ENCODE results near the gene DEFB131B. TPM values are rescaled to one million over a fixed set of nuclear protein-coding genes. Genes with fewer than 3 reads are reported as not detected.

The DEFB131B gene
- total RNA-seq, 2 experiments from 2014 or later: not detected

DNA sequence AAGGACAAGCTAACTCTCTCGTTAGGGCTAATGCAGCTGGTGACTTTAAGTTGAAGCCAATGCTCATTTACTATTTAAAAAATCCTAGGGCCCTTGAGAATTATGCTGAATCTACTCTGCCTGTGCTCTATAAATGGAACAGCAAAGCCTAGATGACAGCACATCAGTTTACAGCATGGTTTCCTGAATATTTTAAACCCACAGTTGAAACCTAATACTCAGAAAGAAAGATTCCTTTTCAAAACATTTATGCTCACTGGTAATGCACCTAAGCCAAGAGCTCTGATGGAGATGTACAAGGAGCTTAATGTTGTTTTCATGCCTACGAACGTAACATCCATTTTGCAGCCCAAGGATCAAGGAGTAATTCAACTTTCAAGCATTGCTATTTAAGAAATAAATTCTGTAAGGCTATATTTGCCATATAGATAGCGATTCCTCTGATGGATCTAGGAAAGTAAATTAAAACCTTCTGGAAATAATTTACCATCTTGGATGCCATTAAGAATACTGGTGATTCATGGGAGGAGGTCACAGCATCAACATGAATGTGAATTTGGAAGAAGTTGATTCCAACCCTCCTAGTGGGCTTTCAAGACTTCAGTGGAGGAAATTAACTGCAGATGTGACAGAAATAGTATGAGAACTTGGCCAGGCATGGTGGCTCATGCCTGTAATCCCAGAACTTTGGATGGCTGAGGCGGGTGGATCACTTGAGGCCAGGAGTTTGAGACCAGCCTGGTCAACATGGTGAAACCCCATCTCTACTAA, 35.7 kb downstream of the DEFB131B start:
- TF ChIP-seq CTCF (IDR thresholded peaks at IDR 0.05): no peak
- CTCF ChIA-PET: no interaction called here
- H3K36me3 Mint-ChIP-seq (ENCODE audit: low read depth): peaks cover 90% of the 10 kb centered on the region
- no peaks in the 10 kb centered on the region for H3K9me3 ChIP-seq (ENCODE audit: control insufficient read depth in 1 of 2, insufficient read depth in 1 of 2, low read length in 2 of 2)
- DNase-seq (no peak), ATAC-seq (ENCODE audit: poor library complexity) (no peak)
- no peak overlapping the region for H3K27ac Mint-ChIP-seq
- H3K4me3 ChIP-seq (ENCODE audit: low read length): no peak overlapping the region
- H3K9me3 Mint-ChIP-seq: no peaks in the 10 kb centered on the region
- H3K36me3 ChIP-seq (ENCODE audit: insufficient read depth, low read length): peaks cover 52% of the 10 kb centered on the region
- no peak overlapping the region for H3K27ac ChIP-seq (ENCODE audit: low read depth in 1 of 2, low read length in 2 of 2)
- H3K27me3 ChIP-seq (ENCODE audit: control insufficient read depth in 1 of 2, insufficient read depth in 2 of 2, low read length in 2 of 2): no peaks in the 10 kb centered on the region
- POLR2A ChIA-PET: no interaction called here
- no peaks in the 10 kb centered on the region for H3K4me1 ChIP-seq (ENCODE audit: insufficient read depth, low read length)
- H3K4me3 Mint-ChIP-seq: no peak overlapping the region
- H3K27me3 Mint-ChIP-seq: no peaks in the 10 kb centered on the region
- intact Hi-C loops (cut with DNase I, micrococcal nuclease): no loop called here
- H3K4me1 Mint-ChIP-seq (ENCODE audit: low read depth): no peaks in the 10 kb centered on the region

DNA sequence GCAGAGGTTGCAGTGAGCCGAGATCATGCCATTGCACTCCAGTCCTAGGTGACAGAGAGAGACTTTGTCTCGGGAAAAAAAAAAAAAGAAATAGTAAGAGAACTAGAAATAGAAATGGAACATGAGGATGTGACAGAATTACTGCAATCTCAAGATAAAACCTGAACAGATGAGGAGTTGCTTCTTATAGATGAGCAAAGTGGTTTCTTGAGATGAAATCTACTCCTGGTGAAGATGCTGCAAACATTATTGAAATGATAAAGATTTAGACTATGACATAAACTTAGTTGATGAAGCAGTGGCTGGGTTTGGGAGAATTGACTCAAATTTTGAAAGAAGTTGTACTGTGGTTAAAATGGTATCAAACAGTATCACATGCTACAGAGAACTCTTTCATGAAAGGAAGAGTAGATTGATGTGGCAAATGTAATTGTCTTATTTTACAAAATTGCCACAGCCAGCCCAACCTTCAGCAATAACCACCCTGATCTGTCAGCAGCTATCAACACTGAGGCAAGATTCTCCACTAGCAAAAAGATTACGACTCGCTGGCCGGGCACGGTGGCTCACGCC, 36.5 kb downstream of the DEFB131B start:
- Mint-ChIP-seq H3K36me3 (ENCODE audit: low read depth) (peaks cover 87% of the 10 kb centered on the region), H3K27me3 (no peaks in the 10 kb centered on the region), H3K4me1 (ENCODE audit: low read depth) (no peaks in the 10 kb centered on the region), H3K27ac (no peak overlapping the region), H3K4me3 (no peak overlapping the region), H3K9me3 (no peaks in the 10 kb centered on the region)
- Histone ChIP-seq H3K9me3 (ENCODE audit: control insufficient read depth in 1 of 2, insufficient read depth in 1 of 2, low read length in 2 of 2) (no peaks in the 10 kb centered on the region), H3K27ac (ENCODE audit: low read depth in 1 of 2, low read length in 2 of 2) (no peak overlapping the region), H3K4me1 (ENCODE audit: insufficient read depth, low read length) (no peaks in the 10 kb centered on the region), H3K4me3 (ENCODE audit: low read length) (no peak overlapping the region), H3K27me3 (ENCODE audit: control insufficient read depth in 1 of 2, insufficient read depth in 2 of 2, low read length in 2 of 2) (no peaks in the 10 kb centered on the region), H3K36me3 (ENCODE audit: insufficient read depth, low read length) (peaks cover 53% of the 10 kb centered on the region)
- DNase-seq (no peak), ATAC-seq (ENCODE audit: poor library complexity) (no peak)
- POLR2A ChIA-PET: no interaction called here
- TF ChIP-seq CTCF (IDR thresholded peaks at IDR 0.05): no peak
- CTCF ChIA-PET: no interaction called here
- intact Hi-C loops (cut with DNase I, micrococcal nuclease): no loop called here

- H3K27me3 ChIP-seq (ENCODE audit: control insufficient read depth in 1 of 2, insufficient read depth in 2 of 2, low read length in 2 of 2): no peaks in the 10 kb centered on the region
- CTCF ChIA-PET: no interaction called here
- no peak overlapping the region for H3K27ac ChIP-seq (ENCODE audit: low read depth in 1 of 2, low read length in 2 of 2)
- no peak for TF ChIP-seq CTCF (IDR thresholded peaks at IDR 0.05)
- ATAC-seq (ENCODE audit: poor library complexity): no peak
- DNase-seq: no peak
- no peak overlapping the region for H3K27ac Mint-ChIP-seq
- H3K4me3 Mint-ChIP-seq: no peak overlapping the region
- no peaks in the 10 kb centered on the region for H3K9me3 Mint-ChIP-seq
- intact Hi-C loops (cut with DNase I, micrococcal nuclease): no loop called here
- no peaks in the 10 kb centered on the region for H3K4me1 Mint-ChIP-seq (ENCODE audit: low read depth)
- POLR2A ChIA-PET: no interaction called here
- peaks cover 53% of the 10 kb centered on the region for H3K36me3 ChIP-seq (ENCODE audit: insufficient read depth, low read length)
- peaks cover 71% of the 10 kb centered on the region for H3K36me3 Mint-ChIP-seq (ENCODE audit: low read depth)
- no peak overlapping the region for H3K4me3 ChIP-seq (ENCODE audit: low read length)
- no peaks in the 10 kb centered on the region for H3K4me1 ChIP-seq (ENCODE audit: insufficient read depth, low read length)
- no peaks in the 10 kb centered on the region for H3K27me3 Mint-ChIP-seq
- H3K9me3 ChIP-seq (ENCODE audit: control insufficient read depth in 1 of 2, insufficient read depth in 1 of 2, low read length in 2 of 2): no peaks in the 10 kb centered on the region
Observed at GRCh38 chr11:71917646-71918140, 39.4 kb downstream of the DEFB131B start.
